HepG2 (cell line): ENCODE results near the gene PPCS. TPM values are rescaled to one million over a fixed set of nuclear protein-coding genes. Genes with fewer than 3 reads are reported as not detected.

Source experiments
- DNMT1 ChIP-seq: sonication (generic); formaldehyde crosslinking; IDR thresholded peaks from 2 replicates; pipeline ENCODE4 v1.5.1; 2020; ENCODE audit warnings: mild to moderate bottlenecking, missing genetic modification reagents
- FOXJ3 ChIP-seq: sonication (generic); formaldehyde crosslinking; IDR thresholded peaks from 2 replicates; pipeline ENCODE4 v1.4.0; 2020; ENCODE audit warnings: missing genetic modification reagents, mild to moderate bottlenecking, borderline replicate concordance
- MED13 ChIP-seq: sonication (generic); formaldehyde crosslinking; IDR thresholded peaks from 2 replicates; pipeline ENCODE4 v1.5.0; 2020; ENCODE audit warnings: missing genetic modification reagents
- RFXAP ChIP-seq: sonication (generic); formaldehyde crosslinking; IDR thresholded peaks from 2 replicates; pipeline ENCODE4 v1.4.0; 2020; ENCODE audit warnings: missing genetic modification reagents, borderline replicate concordance
- STAG1 ChIP-seq: sonication (generic); formaldehyde crosslinking; IDR thresholded peaks from 2 replicates; pipeline ENCODE4 v1.4.0; 2020; ENCODE audit warnings: missing genetic modification reagents
- ZNF282 ChIP-seq: fragments of 450-650 bp; IDR thresholded peaks from 2 replicates; pipeline ENCODE4 v1.6.1; 2018; ENCODE audit not compliant: partially characterized antibody
- polyA plus RNA-seq, 8 experiments: library from polyadenylated mRNA; depleted of rRNA in 3 of 8; stranded (reverse) in 7 of 8; unstranded in 1 of 8; fragments of >200 nt; fragmentation: Illumina TruSeq in 4 of 8; extraction: Trizol in 4 of 8; gene quantifications; 2 replicates each; pipeline versions ENCODE4 v1.2.1 to v1.2.3, GENCODE V29; 2011 to 2016; ENCODE audit warnings: low read depth in 4 of 8, missing spikeins in 1 of 8, mixed read lengths in 1 of 8; ENCODE audit not compliant: insufficient read depth in 1 of 8
- total RNA-seq, 5 experiments: library from RNA; depleted of rRNA; stranded (reverse); fragments of >200 nt; fragmentation: Illumina TruSeq; extraction: Trizol; gene quantifications; 2 replicates each; pipeline ENCODE4 v1.2.3, GENCODE V29; 2016; ENCODE audit warnings: low read depth in 1 of 5
- TF ChIP-seq, protein P1 (sequence below): sonication (generic); formaldehyde crosslinking; IDR thresholded peaks from 2 replicates; pipeline ENCODE4 v1.4.0; 2020; ENCODE audit warnings: missing genetic modification reagents, borderline replicate concordance
- TF ChIP-seq, protein P2 (sequence below): sonication (generic); formaldehyde crosslinking; IDR thresholded peaks from 2 replicates; pipeline ENCODE4 v1.5.1; 2020; ENCODE audit warnings: mild to moderate bottlenecking, missing genetic modification reagents, borderline replicate concordance
- TF ChIP-seq, protein P3 (sequence below), 2 experiments: fragments of 450-650 bp in 1 of 2; sonication (generic) in 1 of 2; formaldehyde crosslinking in 1 of 2; IDR thresholded peaks; 2 replicates each; pipeline versions ENCODE4 v1.6.1 to v1.8.0; 2016 to 2022; ENCODE audit warnings: antibody characterized with exemption in 1 of 2, mild to moderate bottlenecking in 1 of 2, missing genetic modification reagents in 1 of 2
- TF ChIP-seq, protein P4 (sequence below): sonication (generic); formaldehyde crosslinking; IDR thresholded peaks from 2 replicates; pipeline ENCODE4 v1.4.0; 2020; ENCODE audit warnings: missing genetic modification reagents, borderline replicate concordance

Gene PPCS
- total and polyA plus RNA-seq, 2 of the 13 experiments (the other 11 are each of a cell fraction or from before 2014, with no cell fraction given) = 13.4 to 38.9 TPM

DNA sequence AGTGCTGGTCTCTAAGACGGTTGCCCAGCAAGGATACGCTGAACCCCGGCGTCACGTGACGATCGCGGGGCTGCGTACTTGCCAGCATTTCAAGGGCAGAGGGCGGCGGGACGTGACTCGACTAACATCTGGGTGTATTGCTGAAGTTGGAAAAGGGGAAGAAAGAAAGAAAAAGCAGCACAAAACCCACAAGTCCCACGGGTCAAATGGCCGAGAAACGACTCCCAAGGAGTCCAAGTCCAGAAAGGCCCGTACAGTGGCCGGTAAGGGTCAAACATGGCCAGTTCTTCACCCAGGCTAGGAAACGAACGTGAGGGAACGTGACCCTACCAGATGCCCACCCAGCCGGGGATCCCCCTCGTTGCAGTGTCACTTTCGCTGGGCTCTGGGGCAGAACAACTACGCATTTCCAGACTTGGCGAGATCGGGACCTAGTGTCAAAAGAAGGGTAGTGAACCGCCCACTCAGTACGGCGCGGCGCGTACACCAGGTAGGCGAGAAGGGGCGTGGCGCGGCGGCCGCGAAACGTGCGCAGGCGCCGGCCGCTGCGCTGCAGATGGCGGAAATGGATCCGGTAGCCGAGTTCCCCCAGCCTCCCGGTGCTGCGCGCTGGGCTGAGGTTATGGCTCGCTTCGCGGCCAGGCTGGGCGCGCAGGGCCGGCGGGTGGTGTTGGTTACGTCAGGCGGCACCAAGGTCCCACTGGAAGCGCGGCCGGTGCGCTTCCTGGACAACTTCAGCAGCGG lies at the start of gene PPCS, which contains the start of gene ZMYND12 (continued):
- TF ChIP-seq, protein P1, sequence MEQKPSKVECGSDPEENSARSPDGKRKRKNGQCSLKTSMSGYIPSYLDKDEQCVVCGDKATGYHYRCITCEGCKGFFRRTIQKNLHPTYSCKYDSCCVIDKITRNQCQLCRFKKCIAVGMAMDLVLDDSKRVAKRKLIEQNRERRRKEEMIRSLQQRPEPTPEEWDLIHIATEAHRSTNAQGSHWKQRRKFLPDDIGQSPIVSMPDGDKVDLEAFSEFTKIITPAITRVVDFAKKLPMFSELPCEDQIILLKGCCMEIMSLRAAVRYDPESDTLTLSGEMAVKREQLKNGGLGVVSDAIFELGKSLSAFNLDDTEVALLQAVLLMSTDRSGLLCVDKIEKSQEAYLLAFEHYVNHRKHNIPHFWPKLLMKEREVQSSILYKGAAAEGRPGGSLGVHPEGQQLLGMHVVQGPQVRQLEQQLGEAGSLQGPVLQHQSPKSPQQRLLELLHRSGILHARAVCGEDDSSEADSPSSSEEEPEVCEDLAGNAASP (CRISPR knock-in tag) = no peak
- 0 out of 2 replicates have a peak, but pooled peaks have one; percentile 19 for TF ChIP-seq RFXAP
- TF ChIP-seq, protein P2, sequence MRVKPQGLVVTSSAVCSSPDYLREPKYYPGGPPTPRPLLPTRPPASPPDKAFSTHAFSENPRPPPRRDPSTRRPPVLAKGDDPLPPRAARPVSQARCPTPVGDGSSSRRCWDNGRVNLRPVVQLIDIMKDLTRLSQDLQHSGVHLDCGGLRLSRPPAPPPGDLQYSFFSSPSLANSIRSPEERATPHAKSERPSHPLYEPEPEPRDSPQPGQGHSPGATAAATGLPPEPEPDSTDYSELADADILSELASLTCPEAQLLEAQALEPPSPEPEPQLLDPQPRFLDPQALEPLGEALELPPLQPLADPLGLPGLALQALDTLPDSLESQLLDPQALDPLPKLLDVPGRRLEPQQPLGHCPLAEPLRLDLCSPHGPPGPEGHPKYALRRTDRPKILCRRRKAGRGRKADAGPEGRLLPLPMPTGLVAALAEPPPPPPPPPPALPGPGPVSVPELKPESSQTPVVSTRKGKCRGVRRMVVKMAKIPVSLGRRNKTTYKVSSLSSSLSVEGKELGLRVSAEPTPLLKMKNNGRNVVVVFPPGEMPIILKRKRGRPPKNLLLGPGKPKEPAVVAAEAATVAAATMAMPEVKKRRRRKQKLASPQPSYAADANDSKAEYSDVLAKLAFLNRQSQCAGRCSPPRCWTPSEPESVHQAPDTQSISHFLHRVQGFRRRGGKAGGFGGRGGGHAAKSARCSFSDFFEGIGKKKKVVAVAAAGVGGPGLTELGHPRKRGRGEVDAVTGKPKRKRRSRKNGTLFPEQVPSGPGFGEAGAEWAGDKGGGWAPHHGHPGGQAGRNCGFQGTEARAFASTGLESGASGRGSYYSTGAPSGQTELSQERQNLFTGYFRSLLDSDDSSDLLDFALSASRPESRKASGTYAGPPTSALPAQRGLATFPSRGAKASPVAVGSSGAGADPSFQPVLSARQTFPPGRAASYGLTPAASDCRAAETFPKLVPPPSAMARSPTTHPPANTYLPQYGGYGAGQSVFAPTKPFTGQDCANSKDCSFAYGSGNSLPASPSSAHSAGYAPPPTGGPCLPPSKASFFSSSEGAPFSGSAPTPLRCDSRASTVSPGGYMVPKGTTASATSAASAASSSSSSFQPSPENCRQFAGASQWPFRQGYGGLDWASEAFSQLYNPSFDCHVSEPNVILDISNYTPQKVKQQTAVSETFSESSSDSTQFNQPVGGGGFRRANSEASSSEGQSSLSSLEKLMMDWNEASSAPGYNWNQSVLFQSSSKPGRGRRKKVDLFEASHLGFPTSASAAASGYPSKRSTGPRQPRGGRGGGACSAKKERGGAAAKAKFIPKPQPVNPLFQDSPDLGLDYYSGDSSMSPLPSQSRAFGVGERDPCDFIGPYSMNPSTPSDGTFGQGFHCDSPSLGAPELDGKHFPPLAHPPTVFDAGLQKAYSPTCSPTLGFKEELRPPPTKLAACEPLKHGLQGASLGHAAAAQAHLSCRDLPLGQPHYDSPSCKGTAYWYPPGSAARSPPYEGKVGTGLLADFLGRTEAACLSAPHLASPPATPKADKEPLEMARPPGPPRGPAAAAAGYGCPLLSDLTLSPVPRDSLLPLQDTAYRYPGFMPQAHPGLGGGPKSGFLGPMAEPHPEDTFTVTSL (CRISPR knock-in tag) = peak; percentile 57; the same call in 1 of the 2 replicates
- TF ChIP-seq, protein P3, sequence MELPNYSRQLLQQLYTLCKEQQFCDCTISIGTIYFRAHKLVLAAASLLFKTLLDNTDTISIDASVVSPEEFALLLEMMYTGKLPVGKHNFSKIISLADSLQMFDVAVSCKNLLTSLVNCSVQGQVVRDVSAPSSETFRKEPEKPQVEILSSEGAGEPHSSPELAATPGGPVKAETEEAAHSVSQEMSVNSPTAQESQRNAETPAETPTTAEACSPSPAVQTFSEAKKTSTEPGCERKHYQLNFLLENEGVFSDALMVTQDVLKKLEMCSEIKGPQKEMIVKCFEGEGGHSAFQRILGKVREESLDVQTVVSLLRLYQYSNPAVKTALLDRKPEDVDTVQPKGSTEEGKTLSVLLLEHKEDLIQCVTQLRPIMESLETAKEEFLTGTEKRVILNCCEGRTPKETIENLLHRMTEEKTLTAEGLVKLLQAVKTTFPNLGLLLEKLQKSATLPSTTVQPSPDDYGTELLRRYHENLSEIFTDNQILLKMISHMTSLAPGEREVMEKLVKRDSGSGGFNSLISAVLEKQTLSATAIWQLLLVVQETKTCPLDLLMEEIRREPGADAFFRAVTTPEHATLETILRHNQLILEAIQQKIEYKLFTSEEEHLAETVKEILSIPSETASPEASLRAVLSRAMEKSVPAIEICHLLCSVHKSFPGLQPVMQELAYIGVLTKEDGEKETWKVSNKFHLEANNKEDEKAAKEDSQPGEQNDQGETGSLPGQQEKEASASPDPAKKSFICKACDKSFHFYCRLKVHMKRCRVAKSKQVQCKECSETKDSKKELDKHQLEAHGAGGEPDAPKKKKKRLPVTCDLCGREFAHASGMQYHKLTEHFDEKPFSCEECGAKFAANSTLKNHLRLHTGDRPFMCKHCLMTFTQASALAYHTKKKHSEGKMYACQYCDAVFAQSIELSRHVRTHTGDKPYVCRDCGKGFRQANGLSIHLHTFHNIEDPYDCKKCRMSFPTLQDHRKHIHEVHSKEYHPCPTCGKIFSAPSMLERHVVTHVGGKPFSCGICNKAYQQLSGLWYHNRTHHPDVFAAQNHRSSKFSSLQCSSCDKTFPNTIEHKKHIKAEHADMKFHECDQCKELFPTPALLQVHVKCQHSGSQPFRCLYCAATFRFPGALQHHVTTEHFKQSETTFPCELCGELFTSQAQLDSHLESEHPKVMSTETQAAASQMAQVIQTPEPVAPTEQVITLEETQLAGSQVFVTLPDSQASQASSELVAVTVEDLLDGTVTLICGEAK (IDR thresholded peaks at IDR 0.05) = no peak
- TF ChIP-seq, protein P3 (CRISPR knock-in tag; IDR thresholded peaks at IDR 0.05) = peak; percentile 67
- TF ChIP-seq FOXJ3 (CRISPR knock-in tag) = no peak
- TF ChIP-seq DNMT1 = no peak
- TF ChIP-seq, protein P4, sequence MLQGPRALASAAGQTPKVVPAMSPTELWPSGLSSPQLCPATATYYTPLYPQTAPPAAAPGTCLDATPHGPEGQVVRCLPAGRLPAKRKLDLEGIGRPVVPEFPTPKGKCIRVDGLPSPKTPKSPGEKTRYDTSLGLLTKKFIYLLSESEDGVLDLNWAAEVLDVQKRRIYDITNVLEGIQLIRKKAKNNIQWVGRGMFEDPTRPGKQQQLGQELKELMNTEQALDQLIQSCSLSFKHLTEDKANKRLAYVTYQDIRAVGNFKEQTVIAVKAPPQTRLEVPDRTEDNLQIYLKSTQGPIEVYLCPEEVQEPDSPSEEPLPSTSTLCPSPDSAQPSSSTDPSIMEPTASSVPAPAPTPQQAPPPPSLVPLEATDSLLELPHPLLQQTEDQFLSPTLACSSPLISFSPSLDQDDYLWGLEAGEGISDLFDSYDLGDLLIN (CRISPR knock-in tag) = no peak
- TF ChIP-seq ZNF282 = no peak
- TF ChIP-seq STAG1 = no peak
- 0 out of 2 replicates have a peak, but pooled peaks have one; percentile 52 for TF ChIP-seq MED13 (CRISPR knock-in tag)
